Measurements from ENCODE around the gene ERBB3.

Gene ERBB3

DNA sequence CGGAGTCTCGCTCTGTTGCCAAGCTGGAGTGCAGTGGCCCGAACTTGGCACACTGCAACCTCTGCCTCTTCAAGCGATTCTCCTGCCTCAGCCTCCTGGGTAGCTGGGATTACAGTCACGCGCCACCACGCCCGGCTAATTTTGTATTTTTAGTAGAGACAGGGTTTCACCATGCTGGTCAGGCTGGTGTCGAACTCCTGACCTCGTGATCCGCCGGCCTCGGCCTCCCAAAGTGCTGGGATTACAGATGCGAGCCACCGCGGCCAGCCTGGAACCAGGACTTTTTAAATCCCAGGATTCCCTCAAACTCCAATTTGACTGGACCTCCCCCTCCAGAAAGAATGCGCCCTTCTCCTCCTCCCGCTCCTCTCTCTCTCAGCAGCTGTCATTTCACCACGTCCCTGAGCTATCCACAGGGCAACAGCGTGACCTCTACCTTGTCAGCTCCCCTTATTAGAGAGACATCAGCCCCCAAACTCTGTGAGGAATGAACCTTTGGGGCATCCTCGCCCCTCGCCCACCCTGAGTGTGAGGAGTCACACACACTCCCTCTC, 50.1 kb downstream of the ERBB3 start:
- Histone ChIP-seq H3K4me3 (IDR thresholded peaks at IDR 0.05; ENCODE audit: insufficient read depth, low read depth, low read length) (no peak overlapping the region), H3K4me1 (ENCODE audit: low read depth, poor library complexity, severe bottlenecking) (peaks cover 52% of the 10 kb centered on the region), H3K9ac (peak overlapping the region; percentile 63; the same call in 1 of the 2 replicates), H3K4me2 (peak overlapping the region; percentile 86), H3K36me3 (ENCODE audit: insufficient read depth) (peaks cover 4% of the 10 kb centered on the region; the same call in 1 of the 2 replicates), H3K27ac (peak overlapping the region; percentile 35; the same call in 1 of the 2 replicates), H2AFZ (ENCODE audit: low read depth) (no peak overlapping the region), H3K27me3 (ENCODE audit: insufficient read depth, low read depth) (no peaks in the 10 kb centered on the region), H4K20me1 (ENCODE audit: insufficient read depth) (no peaks in the 10 kb centered on the region), H3K79me2 (ENCODE audit: insufficient read depth, low read depth) (peaks cover 26% of the 10 kb centered on the region; the same call in 1 of the 2 replicates)
- TF ChIP-seq, protein P1, sequence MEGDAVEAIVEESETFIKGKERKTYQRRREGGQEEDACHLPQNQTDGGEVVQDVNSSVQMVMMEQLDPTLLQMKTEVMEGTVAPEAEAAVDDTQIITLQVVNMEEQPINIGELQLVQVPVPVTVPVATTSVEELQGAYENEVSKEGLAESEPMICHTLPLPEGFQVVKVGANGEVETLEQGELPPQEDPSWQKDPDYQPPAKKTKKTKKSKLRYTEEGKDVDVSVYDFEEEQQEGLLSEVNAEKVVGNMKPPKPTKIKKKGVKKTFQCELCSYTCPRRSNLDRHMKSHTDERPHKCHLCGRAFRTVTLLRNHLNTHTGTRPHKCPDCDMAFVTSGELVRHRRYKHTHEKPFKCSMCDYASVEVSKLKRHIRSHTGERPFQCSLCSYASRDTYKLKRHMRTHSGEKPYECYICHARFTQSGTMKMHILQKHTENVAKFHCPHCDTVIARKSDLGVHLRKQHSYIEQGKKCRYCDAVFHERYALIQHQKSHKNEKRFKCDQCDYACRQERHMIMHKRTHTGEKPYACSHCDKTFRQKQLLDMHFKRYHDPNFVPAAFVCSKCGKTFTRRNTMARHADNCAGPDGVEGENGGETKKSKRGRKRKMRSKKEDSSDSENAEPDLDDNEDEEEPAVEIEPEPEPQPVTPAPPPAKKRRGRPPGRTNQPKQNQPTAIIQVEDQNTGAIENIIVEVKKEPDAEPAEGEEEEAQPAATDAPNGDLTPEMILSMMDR (conservative IDR thresholded peaks at IDR 0.05; ENCODE audit: low read depth, low read length), result no peak

DNA sequence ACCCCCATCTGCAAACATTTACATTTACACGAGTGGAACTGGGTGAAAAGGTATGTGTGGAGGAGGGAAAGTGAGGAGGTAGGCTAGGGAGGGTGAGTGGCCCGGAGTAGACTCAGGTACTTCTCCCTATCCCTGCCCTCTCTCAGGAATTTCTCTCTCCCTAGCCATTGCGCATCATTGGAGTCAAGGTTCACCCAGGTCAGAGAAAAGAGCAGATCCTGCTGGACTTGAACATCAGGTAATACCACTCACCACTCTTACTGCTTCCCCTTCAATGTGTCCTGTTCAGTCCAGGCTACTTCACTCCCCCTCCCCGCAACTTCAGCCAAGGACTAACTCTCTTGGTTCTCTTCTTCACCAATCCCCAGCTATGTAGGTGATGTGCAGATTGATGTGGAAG, 50.9 kb downstream of the ERBB3 start:
- Histone ChIP-seq H4K20me1 (ENCODE audit: insufficient read depth) (no peaks in the 10 kb centered on the region), H3K4me1 (ENCODE audit: low read depth, poor library complexity, severe bottlenecking) (peaks cover 52% of the 10 kb centered on the region), H3K27ac (no peak overlapping the region), H3K79me2 (ENCODE audit: insufficient read depth, low read depth) (peaks cover 26% of the 10 kb centered on the region; the same call in 1 of the 2 replicates), H3K4me3 (IDR thresholded peaks at IDR 0.05; ENCODE audit: insufficient read depth, low read depth, low read length) (no peak overlapping the region), H3K36me3 (ENCODE audit: insufficient read depth) (peaks cover 4% of the 10 kb centered on the region; the same call in 1 of the 2 replicates), H3K9ac (no peak overlapping the region), H3K27me3 (ENCODE audit: insufficient read depth, low read depth) (no peaks in the 10 kb centered on the region), H3K4me2 (no peak overlapping the region), H2AFZ (ENCODE audit: low read depth) (no peak overlapping the region)
- TF ChIP-seq, protein P1 (conservative IDR thresholded peaks at IDR 0.05; ENCODE audit: low read depth, low read length), result no peak

DNA sequence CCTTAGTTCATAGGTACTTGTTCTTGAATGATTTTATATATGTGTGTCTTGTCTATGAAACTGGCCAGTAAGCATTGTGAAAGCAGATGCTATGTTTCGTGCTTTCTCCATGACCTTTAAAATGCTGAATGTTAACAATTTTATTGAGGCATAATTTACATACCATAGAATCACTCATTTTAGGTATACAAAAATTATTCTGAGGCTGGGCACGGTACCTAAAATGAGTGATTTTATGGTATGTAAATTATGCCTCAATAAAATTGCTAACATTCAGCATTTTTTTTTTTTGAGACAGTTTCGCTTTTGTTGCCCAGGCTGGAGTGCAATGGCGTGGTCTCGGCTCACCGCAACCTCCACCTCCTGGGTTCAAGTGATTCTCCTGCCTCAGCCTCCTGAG, 54.9 kb downstream of the ERBB3 start:
- TF ChIP-seq, protein P1 (conservative IDR thresholded peaks at IDR 0.05; ENCODE audit: low read depth, low read length), result no peak
- H3K4me1 ChIP-seq (ENCODE audit: low read depth, poor library complexity, severe bottlenecking), result peaks cover 30% of the 10 kb centered on the region
- H3K4me3 ChIP-seq (IDR thresholded peaks at IDR 0.05; ENCODE audit: insufficient read depth, low read depth, low read length), result no peak overlapping the region
- H3K4me2 ChIP-seq, result peak overlapping the region; percentile 10; the same call in 1 of the 2 replicates
- H3K27me3 ChIP-seq (ENCODE audit: insufficient read depth, low read depth), result no peaks in the 10 kb centered on the region
- peaks cover 8% of the 10 kb centered on the region; the same call in 1 of the 2 replicates for H3K79me2 ChIP-seq (ENCODE audit: insufficient read depth, low read depth)
- peaks cover 8% of the 10 kb centered on the region; the same call in 1 of the 2 replicates for H3K36me3 ChIP-seq (ENCODE audit: insufficient read depth)
- H3K27ac ChIP-seq, result no peak overlapping the region
- H2AFZ ChIP-seq (ENCODE audit: low read depth), result no peak overlapping the region
- H3K9ac ChIP-seq, result no peak overlapping the region
- H4K20me1 ChIP-seq (ENCODE audit: insufficient read depth), result no peaks in the 10 kb centered on the region

DNA sequence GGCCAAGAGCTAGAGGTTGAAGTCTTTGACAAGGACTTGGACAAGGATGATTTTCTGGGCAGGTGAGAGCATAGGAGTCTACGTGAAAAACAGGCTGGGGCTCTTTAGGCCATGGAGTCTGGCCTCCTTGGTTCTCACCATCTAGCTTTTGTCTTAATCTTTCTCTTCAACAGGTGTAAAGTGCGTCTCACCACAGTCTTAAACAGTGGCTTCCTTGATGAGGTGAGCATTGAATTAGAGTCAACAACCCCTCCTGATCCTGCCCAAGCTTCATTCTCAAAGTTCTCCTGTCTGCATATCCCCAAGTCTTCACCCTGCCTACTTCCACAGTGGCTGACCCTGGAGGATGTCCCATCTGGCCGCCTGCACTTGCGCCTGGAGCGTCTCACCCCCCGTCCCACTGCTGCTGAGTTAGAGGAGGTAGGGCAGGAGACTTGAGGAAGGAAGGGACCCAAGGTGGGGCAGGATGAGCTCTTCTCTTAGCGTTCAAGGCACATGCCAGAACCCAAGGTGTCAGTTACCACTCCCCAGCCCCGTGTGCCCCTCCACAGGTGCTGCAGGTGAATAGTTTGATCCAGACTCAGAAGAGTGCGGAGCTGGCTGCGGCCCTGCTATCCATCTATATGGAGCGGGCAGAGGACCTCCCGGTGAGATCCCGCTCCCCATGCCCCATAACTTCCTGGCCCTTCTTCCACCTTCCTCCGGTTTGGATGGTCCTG, 58.0 kb downstream of the ERBB3 start:
- Histone ChIP-seq H3K79me2 (ENCODE audit: insufficient read depth, low read depth) (no peaks in the 10 kb centered on the region), H3K27me3 (ENCODE audit: insufficient read depth, low read depth) (no peaks in the 10 kb centered on the region), H3K4me2 (no peak overlapping the region), H4K20me1 (ENCODE audit: insufficient read depth) (no peaks in the 10 kb centered on the region), H2AFZ (ENCODE audit: low read depth) (no peak overlapping the region), H3K4me1 (ENCODE audit: low read depth, poor library complexity, severe bottlenecking) (peaks cover 25% of the 10 kb centered on the region), H3K4me3 (IDR thresholded peaks at IDR 0.05; ENCODE audit: insufficient read depth, low read depth, low read length) (no peak overlapping the region), H3K9ac (no peak overlapping the region), H3K27ac (no peak overlapping the region), H3K36me3 (ENCODE audit: insufficient read depth) (peaks cover 10% of the 10 kb centered on the region; the same call in 1 of the 2 replicates)
- TF ChIP-seq, protein P1 (conservative IDR thresholded peaks at IDR 0.05; ENCODE audit: low read depth, low read length), result no peak

Data from KMS-11 (cell line).